IPS-NIHi7 (cell line): ENCODE measurements around the gene PAQR7.

Experiments used
- DNase-seq: peaks from one replicate; pipeline ENCODE4 v3.0.0; 2012; ENCODE audit warnings: mixed read lengths; ENCODE audit errors: extremely low spot score

Gene PAQR7

DNA sequence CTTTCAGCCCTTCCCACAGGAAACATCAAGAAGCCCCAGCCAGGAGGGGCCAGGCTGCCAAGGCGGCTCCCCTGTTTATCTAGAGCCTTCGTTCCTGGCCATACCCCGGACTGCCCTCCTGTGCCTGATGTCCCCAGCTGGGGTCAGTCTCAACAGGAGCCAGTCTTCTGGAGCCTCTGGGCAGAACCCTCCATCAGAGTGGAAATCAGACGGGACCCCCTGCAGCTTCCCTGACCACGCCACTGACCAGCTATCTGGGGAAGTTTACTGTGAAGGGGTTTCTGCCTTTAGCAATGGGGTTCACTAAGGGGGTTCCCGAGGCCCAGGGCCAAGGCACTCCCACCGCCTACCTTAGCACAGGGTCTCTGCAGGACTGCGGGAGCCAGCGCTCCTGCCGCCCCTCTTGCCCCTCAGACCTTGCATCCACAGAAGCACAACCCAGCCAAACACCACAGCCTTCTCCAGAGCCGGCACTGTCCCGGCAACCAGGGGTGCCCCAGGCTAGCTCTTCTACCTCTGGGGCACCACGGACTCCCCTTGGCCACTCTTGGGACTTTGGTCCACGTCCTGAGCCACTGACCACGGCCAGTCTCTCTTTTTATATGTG, 59.3 kb downstream of the PAQR7 start:
- DNase-seq, result no peak

DNA sequence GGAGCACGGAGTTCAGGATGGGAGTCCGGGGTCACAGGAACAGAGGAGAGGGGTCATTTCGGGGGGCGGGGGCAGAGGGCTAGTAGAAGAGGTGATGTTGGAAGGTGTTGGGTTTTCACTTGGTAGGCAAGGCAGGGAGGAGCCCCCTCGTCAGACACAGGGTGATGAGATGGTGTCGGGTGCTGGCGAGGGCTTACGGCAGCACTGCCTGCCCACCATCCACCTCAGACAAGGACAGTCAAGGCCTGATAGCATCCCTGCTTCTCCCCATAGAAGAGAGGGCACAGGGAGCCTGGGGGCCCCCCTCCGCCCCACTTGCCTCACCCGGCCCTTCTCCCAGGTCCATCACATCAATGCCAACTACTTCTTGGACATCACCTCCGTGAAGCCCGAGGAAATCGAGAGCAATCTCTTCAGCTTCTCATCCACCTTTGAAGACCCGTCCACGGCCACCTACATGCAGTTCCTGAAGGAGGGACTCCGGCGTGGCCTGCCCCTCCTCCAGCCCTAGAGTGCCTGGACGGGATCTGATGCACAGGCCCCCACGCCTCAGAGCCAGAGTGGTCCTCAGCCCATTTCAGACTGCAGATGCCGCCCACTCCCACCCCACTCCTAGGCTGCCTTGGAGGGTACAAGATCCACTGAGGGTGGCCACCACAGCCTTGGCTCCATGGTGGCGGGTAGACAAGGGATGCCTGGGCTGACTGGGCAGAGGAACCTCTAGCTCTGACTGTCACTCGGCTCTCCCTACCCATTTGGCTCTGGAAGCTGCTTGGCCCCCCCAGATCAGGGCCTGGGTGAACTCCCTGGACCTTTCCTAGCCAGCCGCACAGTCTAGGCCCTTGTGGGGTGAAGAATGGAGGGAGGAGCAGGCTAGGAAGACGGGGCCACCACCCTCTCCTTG, 60.0 kb downstream of the PAQR7 start:
- no peak for DNase-seq

GRCh38 chr1:25814549-25815087, 60.9 kb downstream of the PAQR7 start:
- DNase-seq, result no peak

GRCh38 chr1:25813734-25814471, 61.6 kb downstream of the PAQR7 start:
- no peak for DNase-seq

- no peak for DNase-seq
Observed at GRCh38 chr1:25813071-25813733, 62.3 kb downstream of the PAQR7 start.
